ENCODE results near the gene FGF23. TPM values are rescaled to one million over a fixed set of nuclear protein-coding genes. Genes with fewer than 3 reads are reported as not detected.

The FGF23 gene
- total and polyA plus RNA-seq, 2 of the 4 experiments (the other 2 are of a cell fraction), result not detected

DNA sequence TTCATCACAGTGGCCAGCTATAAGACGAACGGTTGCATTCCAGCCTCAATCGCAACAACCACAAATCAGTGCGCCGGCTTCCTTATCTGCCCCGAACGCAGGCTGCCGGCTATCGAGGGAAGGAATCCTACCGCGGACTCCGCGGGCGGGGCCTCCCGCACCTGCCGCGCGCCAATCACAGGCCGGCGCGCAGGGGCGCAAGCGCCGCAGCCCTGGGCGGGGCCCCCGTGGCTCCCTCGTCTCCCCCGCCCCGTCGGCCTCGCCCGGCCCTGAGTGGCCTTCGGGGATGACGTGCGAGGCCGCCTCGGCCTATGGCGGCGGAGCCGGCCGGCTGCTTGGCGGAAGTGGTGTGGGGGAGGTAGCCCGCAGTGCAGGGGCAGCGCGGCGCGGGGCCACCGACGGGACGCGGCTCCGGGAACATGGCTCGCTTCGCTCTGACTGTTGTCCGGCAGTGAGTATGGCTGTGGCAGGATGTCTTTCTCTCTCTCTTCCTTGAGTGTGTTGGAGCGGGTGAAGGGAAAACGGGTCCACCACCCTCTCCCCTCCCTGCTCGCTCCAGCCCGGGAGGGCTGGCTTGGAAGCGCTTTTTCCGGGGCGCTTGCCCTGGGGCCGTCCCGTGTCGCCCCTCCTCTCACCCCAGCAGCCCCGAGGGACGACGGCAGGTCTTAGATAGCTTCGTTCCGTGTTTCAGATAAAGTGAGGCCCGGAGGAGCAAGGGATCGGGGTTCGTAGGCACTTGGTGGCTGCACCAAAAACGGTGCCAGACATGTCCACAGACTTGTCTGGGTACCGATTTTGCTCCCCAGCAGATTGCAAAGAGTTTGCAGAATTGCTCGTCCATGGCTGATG lies 58.4 kb downstream of the FGF23 start, which contains the start of gene TIGAR:
Gene TIGAR, plus strand, starts transcription at position 361 of the 849 bp plus-strand sequence. Its CDS starts 59 bp downstream, at position 420.
- in situ Hi-C loops (cut with MboI; ENCODE audit: low sequenced_read_pairs), result no loop called here
- 2% methylated on average over 27 of the region's 76 CpGs; no CpG with 5 or more reads in 1 of the 2 experiments for WGBS, 2 experiments (ENCODE audit: extremely low coverage in 2 of 2, insufficient read length in 1 of 2)

More for the DNA sequence above, 58.4 kb downstream of the FGF23 start, which contains the start of gene TIGAR:
- Histone ChIP-seq H3K27ac (ENCODE audit: insufficient read depth, low read length) (peak within 1 kb of the TSS; percentile 89), H2AFZ (replicated peaks; ENCODE audit: low read length, poor library complexity) (peak within 1 kb of the TSS; percentile 98), H3K56ac (ENCODE audit: extremely low read depth, insufficient read depth, low read length) (peak within 1 kb of the TSS; percentile 67), H3K4ac (ENCODE audit: low read depth, low read length) (peak within 1 kb of the TSS; percentile 91), H3K9me3 (ENCODE audit: control insufficient read depth, insufficient read depth, low read length) (no peaks in the 10 kb centered on the region), H4K91ac (ENCODE audit: insufficient read depth, low read depth, low read length) (peak within 1 kb of the TSS; percentile 73), H2AK5ac (ENCODE audit: low read depth, low read length) (no peak within 1 kb of the TSS; the same call in 1 of the 2 replicates), H2BK15ac (ENCODE audit: low read depth, low read length) (no peak within 1 kb of the TSS; the same call in 2 of the 3 replicates), H2BK5ac (ENCODE audit: low read depth, low read length, poor library complexity, severe bottlenecking) (peak within 1 kb of the TSS; percentile 78), H3K23ac (ENCODE audit: low read depth, low read length) (peak within 1 kb of the TSS; percentile 81), H4K20me1 (ENCODE audit: insufficient read depth, low read length) (no peaks in the 10 kb centered on the region; the same call in 1 of the 2 replicates), H3K9me1 (ENCODE audit: insufficient read depth, low read length) (no peaks in the 10 kb centered on the region; the same call in 1 of the 2 replicates), H3K36me3 (ENCODE audit: control insufficient read depth, insufficient read depth, low read length) (peaks cover 3% of the 10 kb centered on the region; the same call in 1 of the 2 replicates), H3K4me1 (ENCODE audit: control insufficient read depth, insufficient read depth, low read length) (peaks cover 2% of the 10 kb centered on the region; the same call in 1 of the 2 replicates), H3K18ac (ENCODE audit: low read depth, low read length) (peak within 1 kb of the TSS; percentile 66; the same call in 1 of the 2 replicates), H3K14ac (replicated peaks; ENCODE audit: low read depth, low read length) (peak within 1 kb of the TSS; percentile 76), H3K9ac (ENCODE audit: low read depth, low read length) (peak within 1 kb of the TSS; percentile 89), H3K27me3 (ENCODE audit: control insufficient read depth, insufficient read depth, low read length) (no peaks in the 10 kb centered on the region), H4K5ac (ENCODE audit: low read depth, low read length) (peak within 1 kb of the TSS; percentile 26), H2BK20ac (ENCODE audit: low read depth, low read length) (no peak within 1 kb of the TSS), H3K79me1 (ENCODE audit: low read depth in 1 of 2, low read length in 2 of 2) (peaks cover 21 to 27% of the 10 kb centered on the region in 2 experiments; a peak in 3 of 4 replicates), H2BK120ac (ENCODE audit: low read depth, low read length) (peak within 1 kb of the TSS; percentile 53), H3K4me2 (ENCODE audit: low read depth, low read length) (peak within 1 kb of the TSS; percentile 86), H3K4me3 (ENCODE audit: insufficient read depth, low read depth, low read length) (peak within 1 kb of the TSS; percentile 94), H4K8ac (ENCODE audit: low read depth in 2 of 2, low read length in 2 of 2) (peak within 1 kb of the TSS; percentile 85 to 94), H2AK9ac (replicated peaks; ENCODE audit: low read depth, low read length, poor library complexity) (peak within 1 kb of the TSS; percentile 80)
- BruUV-seq (replicated peaks), result no TSS peak
- dilution Hi-C loops (cut with HindIII; ENCODE audit: low sequenced_read_pairs, unreplicated experiment), result no loop called here
- ChIA-PET POLR2A (ENCODE audit: unreplicated experiment) (interaction anchor here (0.6 kb wide), 1 partner anchor 204 kb away, joined by 3 read pairs; no protein-coding TSS in a partner anchor), CTCF (no interaction called here)
- intact Hi-C loops (cut with micrococcal nuclease), result loop anchor here (5.0 kb wide), 1 partner anchor 216 kb away; the partner anchor contains the start of gene RAD51AP1
- DNase-seq, result peak; percentile 93
- ATAC-seq (ENCODE audit: low read depth), result peak; percentile 100
- TF ChIP-seq RCOR1 (IDR thresholded peaks at IDR 0.05; ENCODE audit: insufficient replicate concordance, low read length) (peak; percentile 52), BHLHE40 (IDR thresholded peaks at IDR 0.05; ENCODE audit: low read depth, low read length) (peak; percentile 17; the same call in 1 of the 2 replicates), POLR2A (IDR thresholded peaks at IDR 0.05; ENCODE audit: low read depth, low read length) (peak; percentile 95), CEBPB (IDR thresholded peaks at IDR 0.05; ENCODE audit: low read depth, low read length) (no peak), MXI1 (IDR thresholded peaks at IDR 0.05; ENCODE audit: borderline replicate concordance, low read depth, low read length) (peak; percentile 73; the same call in 1 of the 2 replicates), RFX5 (IDR thresholded peaks at IDR 0.05; ENCODE audit: low read depth, low read length) (no peak; the same call in 1 of the 2 replicates), MAZ (IDR thresholded peaks at IDR 0.05; ENCODE audit: borderline replicate concordance, low read depth, low read length) (peak; percentile 99)
- TF ChIP-seq, protein P1, sequence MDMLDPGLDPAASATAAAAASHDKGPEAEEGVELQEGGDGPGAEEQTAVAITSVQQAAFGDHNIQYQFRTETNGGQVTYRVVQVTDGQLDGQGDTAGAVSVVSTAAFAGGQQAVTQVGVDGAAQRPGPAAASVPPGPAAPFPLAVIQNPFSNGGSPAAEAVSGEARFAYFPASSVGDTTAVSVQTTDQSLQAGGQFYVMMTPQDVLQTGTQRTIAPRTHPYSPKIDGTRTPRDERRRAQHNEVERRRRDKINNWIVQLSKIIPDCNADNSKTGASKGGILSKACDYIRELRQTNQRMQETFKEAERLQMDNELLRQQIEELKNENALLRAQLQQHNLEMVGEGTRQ (IDR thresholded peaks at IDR 0.05; ENCODE audit: low read depth, low read length), result peak; percentile 49; the same call in 1 of the 2 replicates

Data from IMR-90 (cell line).